Measurements from ENCODE around the gene TEAD2.

GRCh38 chr19:49387936-49388372 lies 25.7 kb upstream of the TEAD2 start, which contains the start of gene KASH5:
- TF ChIP-seq CTCF (IDR thresholded peaks at IDR 0.05; ENCODE audit: low read depth, low read length): no peak
- TF ChIP-seq POLR2A (IDR thresholded peaks at IDR 0.05; ENCODE audit: extremely low read depth, insufficient read length): no peak
